Measurements from ENCODE around the gene PNP. TPM values are rescaled to one million over a fixed set of nuclear protein-coding genes. Genes with fewer than 3 reads are reported as not detected.
A peak's percentile ranks its signal among the peaks of the same experiment; 100 is the strongest.

PNP gene
- total and polyA plus RNA-seq, 2 of the 8 experiments (the other 6 are each of a cell fraction or from before 2014, with no cell fraction given): 108 to 130 TPM

DNA sequence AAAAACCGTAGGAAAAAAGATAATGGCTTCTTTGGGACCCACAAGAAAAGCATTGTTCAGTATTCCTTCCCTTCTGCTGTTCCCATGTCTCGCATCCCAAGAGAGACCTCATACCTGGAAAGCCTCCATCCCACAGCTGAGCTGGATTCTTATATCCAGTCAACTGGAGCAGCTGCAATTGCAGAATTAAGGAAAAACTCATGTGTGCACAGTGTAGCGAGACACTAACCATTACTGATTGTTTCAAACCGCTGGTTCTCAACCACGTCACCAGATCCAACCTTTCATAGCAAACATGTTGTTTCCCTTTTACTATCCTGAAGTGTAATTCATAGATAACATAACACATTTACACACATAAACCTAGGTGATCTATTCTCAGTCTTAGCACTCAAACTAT is 30.7 kb downstream of the PNP start:
- Histone ChIP-seq H3K9me3 (ENCODE audit: insufficient read depth in 2 of 2, low read depth in 1 of 2, low read length in 1 of 2) (peaks cover 3 to 5% of the 10 kb centered on the region in 2 experiments; a peak in 3 of 4 replicates), H3K79me2 (ENCODE audit: control insufficient read depth in 1 of 2, insufficient read depth in 2 of 2, low read length in 2 of 2) (no peaks in the 10 kb centered on the region), H4K91ac (replicated peaks; ENCODE audit: insufficient read length, low read length) (peak overlapping the region; percentile 8), H3K4me3 (ENCODE audit: extremely low read depth in 1 of 4, insufficient read depth in 2 of 4, low read depth in 3 of 4, low read length in 4 of 4) (no peak overlapping the region), H2AK5ac (ENCODE audit: low read depth, low read length) (no peak overlapping the region), H3K23me2 (ENCODE audit: low read depth, low read length) (no peaks in the 10 kb centered on the region; the same call in 1 of the 2 replicates), H3K56ac (replicated peaks; ENCODE audit: insufficient read length, low read depth, low read length) (no peak overlapping the region), H3K27me3 (replicated peaks in 1 of 4; ENCODE audit: control insufficient read depth in 3 of 4, extremely low read depth in 1 of 4, insufficient read depth in 3 of 4, low read length in 3 of 4) (no peaks in the 10 kb centered on the region), H3K23ac (ENCODE audit: insufficient read length) (no peak overlapping the region), H2BK5ac (ENCODE audit: low read depth, low read length) (peak overlapping the region; percentile 68; the same call in 1 of the 2 replicates), H2BK15ac (ENCODE audit: low read length) (no peak overlapping the region), H2BK12ac (ENCODE audit: low read depth, low read length) (peak overlapping the region; percentile 77; the same call in 1 of the 2 replicates), H4K20me1 (replicated peaks in 1 of 2; ENCODE audit: control insufficient read depth in 1 of 2, insufficient read depth in 2 of 2, low read length in 2 of 2) (no peaks in the 10 kb centered on the region), H3K79me1 (ENCODE audit: low read depth, low read length) (no peaks in the 10 kb centered on the region), H4K8ac (ENCODE audit: extremely low read depth, insufficient read depth, low read length) (no peak overlapping the region), H3K27ac (ENCODE audit: low read depth, low read length) (no peak overlapping the region), H2BK120ac (replicated peaks; ENCODE audit: low read depth, low read length) (no peak overlapping the region), H2AFZ (ENCODE audit: low read length) (0 out of 2 replicates have a peak overlapping the region, but pooled peaks have one; percentile 3), H3K9ac (replicated peaks in 1 of 4; ENCODE audit: extremely low read depth in 1 of 4, low read depth in 3 of 4, low read length in 3 of 4) (no peak overlapping the region), H3K14ac (ENCODE audit: insufficient read length) (no peak overlapping the region), H3K4me1 (replicated peaks in 1 of 4; ENCODE audit: control insufficient read depth in 3 of 4, insufficient read depth in 4 of 4, low read length in 3 of 4) (peaks cover 0 to 8% (median 3%) of the 10 kb centered on the region in 4 experiments; a peak in 6 of 7 replicates), H2BK20ac (ENCODE audit: low read length) (peak overlapping the region; percentile 66; the same call in 1 of the 2 replicates), H3K36me3 (ENCODE audit: control insufficient read depth in 2 of 4, insufficient read depth in 4 of 4, low read length in 3 of 4) (no peaks in the 10 kb centered on the region), H3K18ac (ENCODE audit: extremely low read depth, low read length) (peak overlapping the region; percentile 22; the same call in 1 of the 2 replicates), H3K4me2 (ENCODE audit: insufficient read depth in 1 of 2, low read depth in 2 of 2, low read length in 2 of 2) (no peak overlapping the region), H3K4ac (replicated peaks; ENCODE audit: insufficient read length, low read depth, low read length) (no peak overlapping the region), H4K5ac (ENCODE audit: insufficient read length, low read depth, low read length) (no peak overlapping the region)
- ChIA-PET POLR2A (ENCODE audit: partially characterized antibody) (interaction anchor here (1.2 to 2.9 kb wide), 2 partner anchors 30 to 44 kb away, joined by 5 to 7 read pairs; partner anchors contain the start of gene PNP), CTCF (ENCODE audit: partially characterized antibody) (interaction anchor here (0.9 to 2.4 kb wide), 3 partner anchors 13 to 107 kb away, joined by 4 to 14 read pairs (median 5); no protein-coding TSS in a partner anchor)
- TF ChIP-seq ZNF274 (IDR thresholded peaks at IDR 0.05; ENCODE audit: borderline replicate concordance, extremely low read depth, low read length) (no peak), TEAD4 (IDR thresholded peaks at IDR 0.05; ENCODE audit: low read depth, low read length) (no peak), SP4 (IDR thresholded peaks at IDR 0.05; ENCODE audit: low read length) (no peak), KDM4A (IDR thresholded peaks at IDR 0.05; ENCODE audit: low read depth, low read length, severe bottlenecking) (no peak), HDAC2 (IDR thresholded peaks at IDR 0.05; ENCODE audit: borderline replicate concordance in 1 of 2, low read depth in 2 of 2, low read length in 2 of 2) (no peak), KDM5A (IDR thresholded peaks at IDR 0.05; ENCODE audit: low read length) (no peak)
- no peak for DNase-seq (ENCODE audit: low read depth in 1 of 2, low spot score in 2 of 2)
- FAIRE-seq: no peak
- 95% methylated on average over 5 of the region's 5 CpGs; no CpG with 5 or more reads in 1 of the 2 experiments for WGBS, 2 experiments (ENCODE audit: extremely low coverage in 1 of 2, insufficient coverage in 1 of 2, insufficient read length in 1 of 2, insufficient replicate concordance in 2 of 2, low coverage in 1 of 2, low lambda C conversion rate in 2 of 2, missing lambda C conversion rate in 1 of 2)
